OCI-LY7 (cell line): ENCODE results near the gene HLF.

Experiments used
- CTCF ChIP-seq: fragments of 200-600 bp; sonication (generic); conservative IDR thresholded peaks from 2 replicates; pipeline ENCODE4 v1.5.1; 2014; ENCODE audit warnings: mild to moderate bottlenecking, antibody characterized with exemption, low read length, moderate library complexity, mixed read lengths
- EZH2phosphoT487 ChIP-seq: fragments of 200-600 bp; sonication (generic); IDR thresholded peaks from 2 replicates; pipeline ENCODE4 v1.6.1; 2018; ENCODE audit warnings: low read depth, borderline replicate concordance, mild to moderate bottlenecking, mixed run types, antibody characterized with exemption, low read length, moderate library complexity, mixed read lengths

DNA sequence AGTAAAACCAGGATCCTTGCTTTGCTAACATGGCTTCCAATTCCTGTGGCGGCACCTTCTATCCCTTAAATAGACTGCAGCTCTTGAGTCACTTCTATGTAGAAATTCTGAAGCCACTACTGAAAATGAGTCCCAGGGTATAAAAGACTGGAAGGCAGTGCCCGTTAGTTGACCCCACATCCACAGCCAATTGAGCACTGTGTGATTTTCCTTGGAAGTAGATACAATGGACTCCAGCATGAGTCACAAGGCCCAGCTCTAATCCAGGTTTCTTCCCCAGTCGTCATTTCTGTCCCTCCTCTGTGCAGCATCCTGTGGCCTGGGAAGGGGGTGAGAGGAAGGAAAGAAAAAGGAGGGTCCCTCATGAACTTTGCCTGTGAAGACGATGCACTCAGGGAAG lies 69.5 kb downstream of the HLF start:
- TF ChIP-seq CTCF (no peak), EZH2phosphoT487 (no peak)
